ENCODE measurements around the gene MMP13. TPM values are rescaled to one million over a fixed set of nuclear protein-coding genes. Genes with fewer than 3 reads are reported as not detected.

Gene MMP13
- total RNA-seq, 1 experiment from 2014 or later = not detected

Other genes starting within 250 kb of the MMP13 start
- gene MMP27, start 250.0 kb downstream of the MMP13 start, total RNA-seq (2014; rRNA removed; shearing (Covaris generic)) = not detected in 2 replicates
- not detected in 2 replicates for gene MMP8, start 230.8 kb downstream of the MMP13 start, total RNA-seq (2014; rRNA removed; shearing (Covaris generic))
- gene MMP10, start 175.1 kb downstream of the MMP13 start, total RNA-seq (2014; rRNA removed; shearing (Covaris generic)) = not detected in 2 replicates
- gene MMP1, start 157.6 kb downstream of the MMP13 start, total RNA-seq (2014; rRNA removed; shearing (Covaris generic)) = not detected in 2 replicates
- 0.43 and 0.71 TPM in 2 replicates for gene MMP3, start 112.1 kb downstream of the MMP13 start, total RNA-seq (2014; rRNA removed; shearing (Covaris generic))
- gene MMP12, start 80.8 kb downstream of the MMP13 start, total RNA-seq (2014; rRNA removed; shearing (Covaris generic)) = not detected in 2 replicates
- 51.7 and 52.7 TPM in 2 replicates for gene DCUN1D5, start 136.4 kb upstream of the MMP13 start, total RNA-seq (2014; rRNA removed; shearing (Covaris generic))
- 12.2 and 13.9 TPM in 2 replicates for gene DYNC2H1, start 153.7 kb upstream of the MMP13 start, total RNA-seq (2014; rRNA removed; shearing (Covaris generic))